SU-DHL-6 (cell line): Measurements from ENCODE around the gene EZH2.

Experiments used
- H2AFZ ChIP-seq: fragments of 200-600 bp; sonication (generic); 2 replicates; pipeline ENCODE4 v1.6.1; 2014; ENCODE audit warnings: low read depth, mild to moderate bottlenecking, moderate library complexity, mixed read lengths, antibody characterized with exemption, low read length; ENCODE audit not compliant: severe bottlenecking
- H3F3A ChIP-seq: fragments of 200-600 bp; shearing (Covaris generic); 2 replicates; pipeline ENCODE4 v1.6.0; 2016; ENCODE audit warnings: antibody characterized with exemption, mild to moderate bottlenecking; ENCODE audit not compliant: insufficient read depth
- H3K27ac ChIP-seq: fragments of 200-600 bp; sonication (generic); 2 replicates; pipeline ENCODE4 v1.5.1; 2016; ENCODE audit warnings: low read depth, mild to moderate bottlenecking, low read length, moderate library complexity, mixed read lengths
- H3K27me3 ChIP-seq: fragments of 200-600 bp; sonication (generic), shearing (Covaris generic); 2 replicates; pipeline ENCODE4 v1.6.0; 2014; ENCODE audit warnings: mild to moderate bottlenecking, low read length
- H3K36me3 ChIP-seq: fragments of 200-600 bp; sonication (generic); 2 replicates; pipeline ENCODE4 v1.6.1; 2014; ENCODE audit warnings: mild to moderate bottlenecking, low read length, mixed read lengths
- H3K4me2 ChIP-seq: fragments of 300-600, 200-600 bp; shearing (Covaris generic), sonication (generic); 2 replicates; pipeline ENCODE4 v1.6.0; 2014; ENCODE audit warnings: low read length, low read depth, mild to moderate bottlenecking; ENCODE audit not compliant: poor library complexity, severe bottlenecking
- H3K4me3 ChIP-seq: fragments of 200-600 bp; sonication (generic); 2 replicates; pipeline ENCODE4 v1.5.1; 2014; ENCODE audit warnings: antibody characterized with exemption, low read length, mild to moderate bottlenecking, mixed read lengths; ENCODE audit not compliant: insufficient read depth, poor library complexity, severe bottlenecking
- H3K79me2 ChIP-seq: fragments of 200-600 bp; sonication (generic); 2 replicates; pipeline ENCODE4 v1.6.1; 2014; ENCODE audit warnings: mild to moderate bottlenecking, low read length, moderate library complexity; ENCODE audit not compliant: insufficient read depth
- H3K9ac ChIP-seq: fragments of 200-600 bp; sonication (generic); 2 replicates; pipeline ENCODE4 v1.7.0; 2014; ENCODE audit warnings: mild to moderate bottlenecking, low read length
- H3K9me2 ChIP-seq: fragments of 200-600 bp; sonication (generic); replicated peaks from 2 replicates; pipeline ENCODE4 v1.6.1; 2014; ENCODE audit warnings: low read length; ENCODE audit not compliant: insufficient read depth
- H3K9me3 ChIP-seq: fragments of 200-600 bp; sonication (generic); 2 replicates; pipeline ENCODE4 v1.6.1; 2014; ENCODE audit warnings: low read length, mixed read lengths; ENCODE audit not compliant: insufficient read depth
- H4K20me1 ChIP-seq: fragments of 200-600 bp; sonication (generic); 2 replicates; pipeline ENCODE4 v1.6.1; 2014; ENCODE audit warnings: low read depth, mild to moderate bottlenecking, antibody characterized with exemption, low read length, moderate library complexity, mixed read lengths
- CTCF ChIP-seq: fragments of 200-600 bp; sonication (generic); IDR thresholded peaks from one replicate; pipeline ENCODE4 v1.5.1; 2017; ENCODE audit warnings: antibody characterized with exemption, mild to moderate bottlenecking, low read length, moderate library complexity; ENCODE audit not compliant: insufficient read depth, poor library complexity, severe bottlenecking
- EZH2phosphoT487 ChIP-seq: fragments of 200-600 bp; sonication (generic), shearing (Covaris generic); conservative IDR thresholded peaks from 2 replicates; pipeline ENCODE4 v1.6.1; 2018; ENCODE audit warnings: mild to moderate bottlenecking, antibody characterized with exemption, low read length, moderate library complexity, mixed read lengths

The EZH2 gene

GRCh38 chr7:148927123-148928045 is 43.3 kb upstream of the EZH2 start:
- Histone ChIP-seq H3K4me3 (no peak overlapping the region), H3K9me2 (no peaks in the 10 kb centered on the region), H3K79me2 (no peaks in the 10 kb centered on the region), H3K9me3 (no peaks in the 10 kb centered on the region), H3K36me3 (no peaks in the 10 kb centered on the region), H3K9ac (no peak overlapping the region), H3K27ac (no peak overlapping the region), H2AFZ (no peak overlapping the region), H4K20me1 (no peaks in the 10 kb centered on the region), H3K4me2 (no peak overlapping the region), H3K27me3 (no peaks in the 10 kb centered on the region), H3F3A (no peaks in the 10 kb centered on the region)
- TF ChIP-seq CTCF (no peak), EZH2phosphoT487 (no peak)

- Histone ChIP-seq H3K36me3 (no peaks in the 10 kb centered on the region), H3K79me2 (no peaks in the 10 kb centered on the region), H2AFZ (no peak overlapping the region), H3K9me3 (no peaks in the 10 kb centered on the region), H3K4me3 (no peak overlapping the region), H3K9ac (no peak overlapping the region), H4K20me1 (no peaks in the 10 kb centered on the region), H3K9me2 (no peaks in the 10 kb centered on the region), H3K27me3 (no peaks in the 10 kb centered on the region), H3K4me2 (no peak overlapping the region), H3F3A (no peaks in the 10 kb centered on the region), H3K27ac (no peak overlapping the region)
- TF ChIP-seq CTCF: no peak
- no peak for TF ChIP-seq EZH2phosphoT487
Observed at GRCh38 chr7:148925836-148926235, 41.7 kb upstream of the EZH2 start.

- Histone ChIP-seq H3K27me3 (no peaks in the 10 kb centered on the region), H3K9ac (no peak overlapping the region), H3K36me3 (no peaks in the 10 kb centered on the region), H3K4me2 (no peak overlapping the region), H3K4me3 (no peak overlapping the region), H2AFZ (no peak overlapping the region), H3K27ac (no peak overlapping the region), H4K20me1 (no peaks in the 10 kb centered on the region), H3K9me2 (no peaks in the 10 kb centered on the region), H3K79me2 (no peaks in the 10 kb centered on the region), H3F3A (no peaks in the 10 kb centered on the region), H3K9me3 (no peaks in the 10 kb centered on the region)
- TF ChIP-seq CTCF (no peak), EZH2phosphoT487 (no peak)
Observed at GRCh38 chr7:148924011-148924410, 39.9 kb upstream of the EZH2 start.
